Measurements from ENCODE around the gene KRTAP10-8.
"Not testable (repeated sequence)": the region's sequence is repeated elsewhere in the genome, so short reads cannot be mapped to it uniquely, and the experiment has no call there.

The KRTAP10-8 gene

GRCh38 chr21:44612029-44612486 is at the start of gene KRTAP10-8:
TSS of gene KRTAP10-8 (plus strand) at chr21:44612079. CDS start at chr21:44612101, 22 bp downstream.
- peaks cover 15% of the 10 kb centered on the region for H3K4me1 Mint-ChIP-seq (ENCODE audit: low read depth)
- no peaks in the 10 kb centered on the region for H3K27me3 Mint-ChIP-seq

GRCh38 chr21:44564099-44564498 is 47.8 kb upstream of the KRTAP10-8 start:
- H3K27ac Mint-ChIP-seq = no peak overlapping the region
- peaks cover 19% of the 10 kb centered on the region for H3K9me3 Mint-ChIP-seq
- no peak for DNase-seq
- H3K4me1 Mint-ChIP-seq (ENCODE audit: low read depth) = peaks cover 12% of the 10 kb centered on the region
- H3K36me3 Mint-ChIP-seq (ENCODE audit: low read depth) = no peaks in the 10 kb centered on the region
- no peaks in the 10 kb centered on the region for H3K27me3 Mint-ChIP-seq
- no peak overlapping the region for H3K4me3 Mint-ChIP-seq

More at GRCh38 chr21:44612029-44612486, at the start of gene KRTAP10-8:
- Mint-ChIP-seq H3K9me3 (peaks cover 19% of the 10 kb centered on the region), H3K4me3 (no peak within 1 kb of the TSS), H3K27ac (no peak within 1 kb of the TSS), H3K36me3 (ENCODE audit: low read depth) (no peaks in the 10 kb centered on the region)
- no peak for DNase-seq

- Mint-ChIP-seq H3K9me3 (peaks cover 17% of the 10 kb centered on the region), H3K36me3 (ENCODE audit: low read depth) (no peaks in the 10 kb centered on the region), H3K4me3 (no peak overlapping the region), H3K27me3 (no peaks in the 10 kb centered on the region), H3K27ac (no peak overlapping the region), H3K4me1 (ENCODE audit: low read depth) (peaks cover 12% of the 10 kb centered on the region)
- DNase-seq = no peak
These were observed 46.8 kb upstream of the KRTAP10-8 start for GRCh38 chr21:44564886-44565598.

- H3K36me3 Mint-ChIP-seq (ENCODE audit: low read depth) = no peaks in the 10 kb centered on the region
- no peak for DNase-seq
- H3K27me3 Mint-ChIP-seq = no peaks in the 10 kb centered on the region
- peaks cover 11% of the 10 kb centered on the region for H3K9me3 Mint-ChIP-seq
- H3K4me1 Mint-ChIP-seq (ENCODE audit: low read depth) = peaks cover 12% of the 10 kb centered on the region
- no peak overlapping the region for H3K27ac Mint-ChIP-seq
- H3K4me3 Mint-ChIP-seq = no peak overlapping the region
These were observed 45.5 kb upstream of the KRTAP10-8 start for GRCh38 chr21:44566403-44566802.

- no peak overlapping the region for H3K27ac Mint-ChIP-seq
These were observed 44.3 kb upstream of the KRTAP10-8 start for GRCh38 chr21:44567481-44568171.

GRCh38 chr21:44568261-44568660 is 43.6 kb upstream of the KRTAP10-8 start:
- Mint-ChIP-seq H3K4me1 (ENCODE audit: low read depth) (peaks cover 12% of the 10 kb centered on the region), H3K27ac (no peak overlapping the region), H3K27me3 (peaks cover 3% of the 10 kb centered on the region), H3K4me3 (no peak overlapping the region), H3K9me3 (peaks cover under 1% of the 10 kb centered on the region), H3K36me3 (ENCODE audit: low read depth) (no peaks in the 10 kb centered on the region)
- no peak for DNase-seq

More at GRCh38 chr21:44567481-44568171, 44.3 kb upstream of the KRTAP10-8 start:
- Mint-ChIP-seq H3K9me3 (peaks cover 3% of the 10 kb centered on the region), H3K36me3 (ENCODE audit: low read depth) (no peaks in the 10 kb centered on the region), H3K4me1 (ENCODE audit: low read depth) (peaks cover 12% of the 10 kb centered on the region), H3K4me3 (no peak overlapping the region), H3K27me3 (no peaks in the 10 kb centered on the region)
- no peak for DNase-seq

- no peak for DNase-seq
- H3K27me3 Mint-ChIP-seq = peaks cover 3% of the 10 kb centered on the region
- no peaks in the 10 kb centered on the region for H3K36me3 Mint-ChIP-seq (ENCODE audit: low read depth)
- no peaks in the 10 kb centered on the region for H3K9me3 Mint-ChIP-seq
- no peak overlapping the region for H3K27ac Mint-ChIP-seq
- H3K4me3 Mint-ChIP-seq = no peak overlapping the region
- H3K4me1 Mint-ChIP-seq (ENCODE audit: low read depth) = peaks cover 12% of the 10 kb centered on the region
These were observed 43.0 kb upstream of the KRTAP10-8 start for GRCh38 chr21:44568667-44569556.

- peaks cover 13% of the 10 kb centered on the region for H3K4me1 Mint-ChIP-seq (ENCODE audit: low read depth)
- no peak overlapping the region for H3K27ac Mint-ChIP-seq
- H3K36me3 Mint-ChIP-seq (ENCODE audit: low read depth) = no peaks in the 10 kb centered on the region
- no peak overlapping the region for H3K4me3 Mint-ChIP-seq
- peak; percentile 2 for DNase-seq
- H3K9me3 Mint-ChIP-seq = no peaks in the 10 kb centered on the region
- peaks cover 9% of the 10 kb centered on the region for H3K27me3 Mint-ChIP-seq
These were observed 41.9 kb upstream of the KRTAP10-8 start for GRCh38 chr21:44569861-44570517.

GRCh38 chr21:44571296-44571695 is 40.6 kb upstream of the KRTAP10-8 start:
- Mint-ChIP-seq H3K4me3 (no peak overlapping the region), H3K4me1 (ENCODE audit: low read depth) (peaks cover 7% of the 10 kb centered on the region), H3K36me3 (ENCODE audit: low read depth) (no peaks in the 10 kb centered on the region), H3K9me3 (no peaks in the 10 kb centered on the region), H3K27me3 (peaks cover 9% of the 10 kb centered on the region), H3K27ac (no peak overlapping the region)
- peak; percentile 2 for DNase-seq

- Mint-ChIP-seq H3K27ac (no peak overlapping the region), H3K9me3 (peaks cover 6% of the 10 kb centered on the region), H3K36me3 (ENCODE audit: low read depth) (no peaks in the 10 kb centered on the region), H3K27me3 (peaks cover 9% of the 10 kb centered on the region), H3K4me1 (ENCODE audit: low read depth) (peaks cover 7% of the 10 kb centered on the region), H3K4me3 (no peak overlapping the region)
- peak; percentile 6 for DNase-seq
These were observed 39.8 kb upstream of the KRTAP10-8 start for GRCh38 chr21:44571844-44572782.

GRCh38 chr21:44572959-44573583 is 38.8 kb upstream of the KRTAP10-8 start:
- Mint-ChIP-seq H3K4me3 (no peak overlapping the region), H3K9me3 (peaks cover 11% of the 10 kb centered on the region), H3K27ac (no peak overlapping the region), H3K27me3 (peaks cover 9% of the 10 kb centered on the region), H3K4me1 (ENCODE audit: low read depth) (peaks cover 7% of the 10 kb centered on the region), H3K36me3 (ENCODE audit: low read depth) (no peaks in the 10 kb centered on the region)
- peak; percentile 13 for DNase-seq

- H3K36me3 Mint-ChIP-seq (ENCODE audit: low read depth); H3K27me3 Mint-ChIP-seq; H3K4me3 Mint-ChIP-seq; H3K27ac Mint-ChIP-seq; H3K4me1 Mint-ChIP-seq (ENCODE audit: low read depth): not testable (repeated sequence)
- DNase-seq = peak; percentile 20
- H3K9me3 Mint-ChIP-seq = peaks cover 11% of the 10 kb centered on the region
These were observed 38.0 kb upstream of the KRTAP10-8 start, which contains the start of gene KRTAP10-4 for GRCh38 chr21:44573630-44574456. TSS of gene KRTAP10-4 (plus strand) at chr21:44573729. CDS start at chr21:44573759, 30 bp downstream.
